GM12878 (cell line): ENCODE measurements around the gene LGALS4. TPM values are rescaled to one million over a fixed set of nuclear protein-coding genes. Genes with fewer than 3 reads are reported as not detected.

ENCODE experiments used
- ATAC-seq: fragments of 200-7000 bp; cut with Tn5 transposase; 3 replicates; pipeline ENCODE4 v1.9.1; 2020; ENCODE audit warnings: mild to moderate bottlenecking, moderate library complexity
- BruUV-seq: library from RNA; stranded (reverse); fragments of 400-500 nt; replicated peaks from 2 replicates; lab custom pipeline; 2021; lab: Mats Ljungman, UMichigan
- CTCF ChIA-PET: fragments of 300-600 bp; sonication (Branson Sonifier 250); formaldehyde crosslinking; extraction: SDS; loops from one replicate; lab custom pipeline; 2021; ENCODE audit warnings: inconsistent platforms; lab: Yijun Ruan, JAX
- POLR2A ChIA-PET: fragments of 350-600 bp; formaldehyde crosslinking; extraction: SDS; loops from one replicate; lab custom pipeline; 2021; ENCODE audit warnings: inconsistent platforms; lab: Charles Lee
- RAD21 ChIA-PET: fragments of 300-600 bp; sonication (Branson Sonifier 250); formaldehyde crosslinking; loops from one replicate; lab custom pipeline; 2023; ENCODE audit warnings: antibody characterized with exemption; ENCODE audit not compliant: unreplicated experiment; lab: Charles Lee
- SMC1A ChIA-PET: fragments of 300-600 bp; sonication (Branson Sonifier 250); formaldehyde crosslinking; loops from one replicate; lab custom pipeline; 2023; ENCODE audit not compliant: unreplicated experiment, uncharacterized antibody; lab: Charles Lee
- DNase-seq: peaks from one replicate; pipeline ENCODE4 v3.0.0-alpha.2; 2011; ENCODE audit warnings: low read depth, low spot score
- FAIRE-seq: peaks from 3 replicates; lab custom pipeline; 2011; peaks lifted over from hg19 to GRCh38; lab: Jason Lieb, UNC
- H2AFZ ChIP-seq: 2 replicates; pipeline ENCODE4 v1.6.0; 2011; ENCODE audit warnings: low read depth, low read length, control low read depth; ENCODE audit not compliant: control insufficient read depth
- H3K27ac ChIP-seq: 2 replicates; pipeline ENCODE4 v1.5.1; 2011; ENCODE audit warnings: control low read depth; ENCODE audit not compliant: control insufficient read depth, insufficient read depth
- H3K27me3 ChIP-seq, 2 experiments: replicated peaks in 1 of 2; 2 replicates each; pipeline versions ENCODE4 v1.6.0 to v1.6.1; 2011; ENCODE audit warnings: low read length in 1 of 2; ENCODE audit not compliant: control insufficient read depth in 2 of 2, insufficient read depth in 2 of 2
- H3K36me3 ChIP-seq, 2 experiments: 2 replicates each; pipeline ENCODE4 v1.5.1; 2011; ENCODE audit warnings: low read length in 1 of 2; ENCODE audit not compliant: control insufficient read depth in 2 of 2, insufficient read depth in 2 of 2
- H3K4me1 ChIP-seq: 2 replicates; pipeline ENCODE4 v1.6.1; 2011; ENCODE audit warnings: mild to moderate bottlenecking, low read length, moderate library complexity, mixed read lengths; ENCODE audit not compliant: control insufficient read depth, insufficient read depth
- H3K4me2 ChIP-seq: 2 replicates; pipeline ENCODE4 v1.6.0; 2011; ENCODE audit warnings: control low read depth; ENCODE audit not compliant: control insufficient read depth, insufficient read depth
- H3K4me3 ChIP-seq: fragments of 200-600 bp; sonication (generic); 2 replicates; pipeline ENCODE4 v1.5.1; 2016
- H3K79me2 ChIP-seq: 2 replicates; pipeline ENCODE4 v1.6.0; 2011; ENCODE audit warnings: low read length; ENCODE audit not compliant: control insufficient read depth, insufficient read depth
- H3K9ac ChIP-seq: 2 replicates; pipeline ENCODE4 v1.8.0; 2011; ENCODE audit warnings: low read length, control low read depth, mixed read lengths; ENCODE audit not compliant: control insufficient read depth, insufficient read depth
- H3K9me3 ChIP-seq: replicated peaks from 3 replicates; pipeline ENCODE4 v1.5.1; 2011; ENCODE audit warnings: mild to moderate bottlenecking, low read length; ENCODE audit not compliant: control insufficient read depth, insufficient read depth
- H4K20me1 ChIP-seq: 2 replicates; pipeline ENCODE4 v1.6.0; 2011; ENCODE audit not compliant: control insufficient read depth, insufficient read depth
- ASH2L ChIP-seq: fragments of 300-600, 200-600 bp; sonication (generic); IDR thresholded peaks from 2 replicates; pipeline ENCODE4 v1.6.1; 2017; ENCODE audit warnings: low read depth, mild to moderate bottlenecking, borderline replicate concordance
- CBX3 ChIP-seq: fragments of 200-600 bp; sonication (generic); IDR thresholded peaks from 2 replicates; pipeline ENCODE4 v1.6.1; 2016; ENCODE audit warnings: low read depth, borderline replicate concordance
- E2F8 ChIP-seq: fragments of 450-650 bp; IDR thresholded peaks from 2 replicates; pipeline ENCODE4 v1.6.1; 2018; ENCODE audit warnings: mild to moderate bottlenecking, low read depth, moderate library complexity; ENCODE audit not compliant: partially characterized antibody
- IRF5 ChIP-seq: fragments of 450-650 bp; IDR thresholded peaks from 2 replicates; pipeline ENCODE4 v1.6.1; 2017; ENCODE audit warnings: borderline replicate concordance
- MTA3 ChIP-seq: IDR thresholded peaks from 2 replicates; pipeline ENCODE4 v1.6.1; 2012; ENCODE audit warnings: low read length, inconsistent platforms, borderline replicate concordance
- POLR2AphosphoS2 ChIP-seq: IDR thresholded peaks from 2 replicates; pipeline ENCODE4 v1.6.1; 2011; ENCODE audit warnings: low read depth, mild to moderate bottlenecking, low read length, improper control_type of control experiment, moderate library complexity
- SP1 ChIP-seq: IDR thresholded peaks from one replicate; pipeline ENCODE4 v1.6.1; 2011; ENCODE audit warnings: low read depth, low read length
- TCF7 ChIP-seq: IDR thresholded peaks from 2 replicates; pipeline ENCODE4 v1.6.1; 2014; ENCODE audit warnings: antibody characterized with exemption, borderline replicate concordance
- WGBS: methylation state at CpG from one replicate; pipeline ENCODE4 v1.1.6; 2016; ENCODE audit warnings: low lambda C conversion rate; ENCODE audit not compliant: insufficient replicate concordance, insufficient coverage; ENCODE audit errors: missing lambda C conversion rate; 5-methylcytosine and 5-hydroxymethylcytosine counted together
- in situ Hi-C: fragments of 300-500 bp; cut with MboI; formaldehyde crosslinking; loops from 9 replicates; pipeline ENCODE4 v1.14.3; 2018; ENCODE audit warnings: mixed read lengths
- intact Hi-C: fragments of 100-400 bp; cut with micrococcal nuclease; formaldehyde crosslinking; loops from one replicate; pipeline ENCODE4 v1.14.2; 2022; ENCODE audit not compliant: unreplicated experiment
- polyA plus RNA-seq, 11 experiments: library from polyadenylated mRNA; depleted of rRNA in 4 of 11; unstranded in 6 of 11; stranded (reverse) in 5 of 11; fragments of >200 nt; fragmentation: Nextera tagmentation in 4 of 11; fragmentation: Illumina TruSeq in 1 of 11; extraction: Ambion mirVana in 4 of 11; extraction: Trizol in 1 of 11; gene quantifications; 1 replicate in 1 of 11; 2 replicates in 10 of 11; pipeline versions ENCODE4 v1.2.1 to v1.2.3, GENCODE V29; 2011 to 2016; ENCODE audit warnings: inconsistent platforms in 2 of 11, missing spikeins in 2 of 11, low read depth in 1 of 11
- total RNA-seq, 4 experiments: library from RNA; depleted of rRNA in 3 of 4; stranded (reverse); fragments of >200 nt in 3 of 4; fragmentation: Illumina TruSeq in 1 of 4; extraction: Trizol in 1 of 4; gene quantifications; 2 replicates each; pipeline versions ENCODE4 v1.2.1 to v1.2.3, GENCODE V29; 2013 to 2021

LGALS4 gene
- total and polyA plus RNA-seq, 10 of the 15 experiments (the other 5 are each of a cell fraction or from before 2014, with no cell fraction given), result 0.13 to 2.1 (median 0.26) TPM; not detected in 4

GRCh38 chr19:38765214-38765613 is 47.5 kb downstream of the LGALS4 start:
- H3K4me3 ChIP-seq, result no peak overlapping the region
- intact Hi-C loops, result no loop called here
- no peaks in the 10 kb centered on the region for H3K4me1 ChIP-seq
- DNase-seq (no peak), FAIRE-seq (no peak), ATAC-seq (no peak)
- no peaks in the 10 kb centered on the region for H3K79me2 ChIP-seq
- H2AFZ ChIP-seq, result no peak overlapping the region
- CTCF ChIA-PET, result no interaction called here
- no TSS peak for BruUV-seq
- RAD21 ChIA-PET, result no interaction called here
- H3K9ac ChIP-seq, result no peak overlapping the region
- SMC1A ChIA-PET, result interaction anchor here (0.6 kb wide), 1 partner anchor 136 kb away, joined by 3 read pairs; no protein-coding TSS in a partner anchor
- in situ Hi-C loops, result no loop called here
- POLR2A ChIA-PET, result interaction anchor here (0.7 kb wide), 3 partner anchors 121 to 720 kb away, joined by 4 to 6 read pairs (median 4); no protein-coding TSS in a partner anchor
- H3K36me3 ChIP-seq, result no peaks in the 10 kb centered on the region
- H3K4me2 ChIP-seq, result no peak overlapping the region
- WGBS, result 90% methylated on average over 2 of the region's 2 CpGs
- H4K20me1 ChIP-seq, result no peaks in the 10 kb centered on the region
- TF ChIP-seq MTA3 (no peak), IRF5 (no peak), SP1 (no peak), ASH2L (no peak), E2F8 (no peak), POLR2AphosphoS2 (no peak), TCF7 (no peak), CBX3 (no peak)
- H3K27ac ChIP-seq, result no peak overlapping the region
- H3K27me3 ChIP-seq, result no peaks in the 10 kb centered on the region
- no peaks in the 10 kb centered on the region for H3K9me3 ChIP-seq
